ENCODE results near the gene USP36.

The USP36 gene

GRCh38 chr17:78853926-78854394, 13.3 kb upstream of the USP36 start:
- Histone ChIP-seq H3K9me3 (ENCODE audit: control insufficient read depth, insufficient read depth, low read length) (no peaks in the 10 kb centered on the region), H3K79me2 (ENCODE audit: control insufficient read depth, low read length) (no peaks in the 10 kb centered on the region), H3K4me3 (ENCODE audit: low read length) (no peak overlapping the region), H4K20me1 (ENCODE audit: control insufficient read depth, insufficient read depth, low read depth, low read length) (no peaks in the 10 kb centered on the region), H3F3A (ENCODE audit: control insufficient read depth, insufficient read depth) (no peaks in the 10 kb centered on the region), H3K27me3 (ENCODE audit: control insufficient read depth, low read length) (no peaks in the 10 kb centered on the region), H3K27ac (ENCODE audit: low read depth, low read length) (no peak overlapping the region), H3K36me3 (ENCODE audit: control insufficient read depth, low read length) (no peaks in the 10 kb centered on the region), H3K4me2 (ENCODE audit: low read length) (no peak overlapping the region), H3K4me1 (ENCODE audit: control insufficient read depth, low read length) (no peaks in the 10 kb centered on the region), H3K9me2 (replicated peaks; ENCODE audit: control insufficient read depth, low read length) (no peaks in the 10 kb centered on the region)
- TF ChIP-seq CTCF (IDR thresholded peaks at IDR 0.05; ENCODE audit: low read depth, low read length, poor library complexity, severe bottlenecking) (no peak), EZH2phosphoT487 (IDR thresholded peaks at IDR 0.05; ENCODE audit: borderline replicate concordance, low read length) (no peak)

- no peaks in the 10 kb centered on the region for H3K9me3 ChIP-seq (ENCODE audit: control insufficient read depth, insufficient read depth, low read length)
- no peaks in the 10 kb centered on the region for H3F3A ChIP-seq (ENCODE audit: control insufficient read depth, insufficient read depth)
- no peaks in the 10 kb centered on the region for H4K20me1 ChIP-seq (ENCODE audit: control insufficient read depth, insufficient read depth, low read depth, low read length)
- no peak overlapping the region for H3K4me3 ChIP-seq (ENCODE audit: low read length)
- TF ChIP-seq EZH2phosphoT487 (IDR thresholded peaks at IDR 0.05; ENCODE audit: borderline replicate concordance, low read length) (no peak), CTCF (IDR thresholded peaks at IDR 0.05; ENCODE audit: low read depth, low read length, poor library complexity, severe bottlenecking) (no peak)
- no peaks in the 10 kb centered on the region for H3K36me3 ChIP-seq (ENCODE audit: control insufficient read depth, low read length)
- H3K27ac ChIP-seq (ENCODE audit: low read depth, low read length): no peak overlapping the region
- no peaks in the 10 kb centered on the region for H3K27me3 ChIP-seq (ENCODE audit: control insufficient read depth, low read length)
- H3K4me2 ChIP-seq (ENCODE audit: low read length): no peak overlapping the region
- H3K4me1 ChIP-seq (ENCODE audit: control insufficient read depth, low read length): no peaks in the 10 kb centered on the region
- H3K79me2 ChIP-seq (ENCODE audit: control insufficient read depth, low read length): no peaks in the 10 kb centered on the region
- H3K9me2 ChIP-seq (replicated peaks; ENCODE audit: control insufficient read depth, low read length): no peaks in the 10 kb centered on the region
These were observed 12.1 kb upstream of the USP36 start for GRCh38 chr17:78852709-78853121.

GRCh38 chr17:78849026-78849425, 8.4 kb upstream of the USP36 start:
- Histone ChIP-seq H3K4me3 (ENCODE audit: low read length) (no peak overlapping the region), H3K79me2 (ENCODE audit: control insufficient read depth, low read length) (no peaks in the 10 kb centered on the region), H4K20me1 (ENCODE audit: control insufficient read depth, insufficient read depth, low read depth, low read length) (no peaks in the 10 kb centered on the region), H3K9me3 (ENCODE audit: control insufficient read depth, insufficient read depth, low read length) (no peaks in the 10 kb centered on the region), H3K9me2 (replicated peaks; ENCODE audit: control insufficient read depth, low read length) (no peaks in the 10 kb centered on the region), H3K4me2 (ENCODE audit: low read length) (no peak overlapping the region), H3K27me3 (ENCODE audit: control insufficient read depth, low read length) (no peaks in the 10 kb centered on the region), H3F3A (ENCODE audit: control insufficient read depth, insufficient read depth) (no peaks in the 10 kb centered on the region), H3K4me1 (ENCODE audit: control insufficient read depth, low read length) (no peaks in the 10 kb centered on the region), H3K27ac (ENCODE audit: low read depth, low read length) (no peak overlapping the region), H3K36me3 (ENCODE audit: control insufficient read depth, low read length) (no peaks in the 10 kb centered on the region)
- TF ChIP-seq EZH2phosphoT487 (IDR thresholded peaks at IDR 0.05; ENCODE audit: borderline replicate concordance, low read length): no peak
- TF ChIP-seq CTCF (IDR thresholded peaks at IDR 0.05; ENCODE audit: low read depth, low read length, poor library complexity, severe bottlenecking): no peak
